HCT116 (cell line): ENCODE results near the gene MCM9.

Source experiments
- CEBPB ChIP-seq: IDR thresholded peaks from 2 replicates; pipeline ENCODE4 v1.6.1; 2012; ENCODE audit warnings: low read depth
- POLR2A ChIP-seq: IDR thresholded peaks from 2 replicates; pipeline ENCODE4 v1.7.0; 2011; ENCODE audit warnings: borderline replicate concordance; ENCODE audit not compliant: insufficient read depth, insufficient read length; ENCODE audit errors: extremely low read depth

- TF ChIP-seq POLR2A (no peak), CEBPB (no peak)
Observed at GRCh38 chr6:118781897-118782296, 153.1 kb downstream of the MCM9 start.
